ENCODE data around the gene GALNT6.

Gene GALNT6

GRCh38 chr12:51406290-51406689, 15.1 kb upstream of the GALNT6 start:
- TF ChIP-seq CTCF (IDR thresholded peaks at IDR 0.05; ENCODE audit: borderline replicate concordance, insufficient read depth, low read depth, low read length) = no peak
- no peak overlapping the region for H3K4me3 ChIP-seq (ENCODE audit: low read depth, low read length)

- TF ChIP-seq CTCF (IDR thresholded peaks at IDR 0.05; ENCODE audit: borderline replicate concordance, insufficient read depth, low read depth, low read length) = no peak
- H3K4me3 ChIP-seq (ENCODE audit: low read depth, low read length) = no peak overlapping the region
Observed at GRCh38 chr12:51405801-51406207, 14.6 kb upstream of the GALNT6 start.

GRCh38 chr12:51404627-51405026, 13.4 kb upstream of the GALNT6 start:
- H3K4me3 ChIP-seq (ENCODE audit: low read depth, low read length) = no peak overlapping the region
- no peak for TF ChIP-seq CTCF (IDR thresholded peaks at IDR 0.05; ENCODE audit: borderline replicate concordance, insufficient read depth, low read depth, low read length)

- H3K4me3 ChIP-seq (ENCODE audit: low read depth, low read length) = no peak overlapping the region
- TF ChIP-seq CTCF (IDR thresholded peaks at IDR 0.05; ENCODE audit: borderline replicate concordance, insufficient read depth, low read depth, low read length) = no peak
Observed at GRCh38 chr12:51403681-51404136, 12.5 kb upstream of the GALNT6 start.

GRCh38 chr12:51403159-51403558, 12.0 kb upstream of the GALNT6 start:
- H3K4me3 ChIP-seq (ENCODE audit: low read depth, low read length) = no peak overlapping the region
- no peak for TF ChIP-seq CTCF (IDR thresholded peaks at IDR 0.05; ENCODE audit: borderline replicate concordance, insufficient read depth, low read depth, low read length)

- no peak overlapping the region for H3K4me3 ChIP-seq (ENCODE audit: low read depth, low read length)
- TF ChIP-seq CTCF (IDR thresholded peaks at IDR 0.05; ENCODE audit: borderline replicate concordance, insufficient read depth, low read depth, low read length) = no peak
Observed at GRCh38 chr12:51401900-51402299, 10.7 kb upstream of the GALNT6 start.

- H3K4me3 ChIP-seq (ENCODE audit: low read depth, low read length) = no peak overlapping the region
- TF ChIP-seq CTCF (IDR thresholded peaks at IDR 0.05; ENCODE audit: borderline replicate concordance, insufficient read depth, low read depth, low read length) = no peak
Observed at GRCh38 chr12:51401486-51401885, 10.3 kb upstream of the GALNT6 start.
